Transverse colon (tissue), 4 donors: ENCODE measurements around the gene NDNF.

ENCODE experiments used
- EP300 ChIP-seq: sonication (generic); formaldehyde crosslinking; IDR thresholded peaks from one replicate; pipeline ENCODE4 v1.6.1; 2017; ENCODE audit warnings: antibody characterized with exemption, low read depth
- POLR2A ChIP-seq: fragments of 450-650 bp; IDR thresholded peaks from one replicate; pipeline ENCODE4 v1.6.1; 2016; ENCODE audit warnings: antibody characterized with exemption, mild to moderate bottlenecking, moderate library complexity
- POLR2AphosphoS5 ChIP-seq, 3 donors: sonication (generic); formaldehyde crosslinking; IDR thresholded peaks; one replicate each; pipeline ENCODE4 v1.6.1; 2016; ENCODE audit warnings: antibody characterized with exemption in 3 of 3
- TF ChIP-seq, protein P1 (sequence below), 5 experiments: fragments of 200-600 bp in 3 of 5; fragments of 450-650 bp in 2 of 5; sonication (generic) in 3 of 5; IDR thresholded peaks; 1 replicate in 2 of 5; 2 replicates in 3 of 5; pipeline ENCODE4 v1.5.1; 2016 to 2017; ENCODE audit warnings: antibody characterized with exemption in 5 of 5, inconsistent platforms in 3 of 5, mild to moderate bottlenecking in 2 of 5, moderate library complexity in 1 of 5

DNA sequence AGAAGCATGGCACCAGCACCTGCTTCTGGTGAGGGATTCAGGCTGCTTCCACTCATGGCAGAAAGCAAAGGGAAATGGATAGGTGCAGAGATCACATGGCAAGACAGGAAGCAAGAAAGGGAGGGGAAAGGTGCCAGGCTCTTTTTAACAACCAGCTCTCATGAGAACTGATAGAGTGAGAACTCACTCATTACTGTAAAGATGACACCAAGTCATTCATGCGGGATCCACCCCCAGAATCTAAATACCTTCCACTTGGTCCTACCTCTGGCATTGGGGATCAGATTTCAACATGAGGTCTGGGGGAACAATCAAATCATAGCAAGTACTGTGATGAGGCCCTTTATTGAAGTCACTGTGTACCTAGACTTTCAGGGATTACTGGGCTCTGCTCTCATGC lies 77.8 kb downstream of the NDNF start:
- TF ChIP-seq POLR2A (no peak), EP300 (no peak), POLR2AphosphoS5 (IDR thresholded peaks at IDR 0.05) (no peak)
- TF ChIP-seq, protein P1, sequence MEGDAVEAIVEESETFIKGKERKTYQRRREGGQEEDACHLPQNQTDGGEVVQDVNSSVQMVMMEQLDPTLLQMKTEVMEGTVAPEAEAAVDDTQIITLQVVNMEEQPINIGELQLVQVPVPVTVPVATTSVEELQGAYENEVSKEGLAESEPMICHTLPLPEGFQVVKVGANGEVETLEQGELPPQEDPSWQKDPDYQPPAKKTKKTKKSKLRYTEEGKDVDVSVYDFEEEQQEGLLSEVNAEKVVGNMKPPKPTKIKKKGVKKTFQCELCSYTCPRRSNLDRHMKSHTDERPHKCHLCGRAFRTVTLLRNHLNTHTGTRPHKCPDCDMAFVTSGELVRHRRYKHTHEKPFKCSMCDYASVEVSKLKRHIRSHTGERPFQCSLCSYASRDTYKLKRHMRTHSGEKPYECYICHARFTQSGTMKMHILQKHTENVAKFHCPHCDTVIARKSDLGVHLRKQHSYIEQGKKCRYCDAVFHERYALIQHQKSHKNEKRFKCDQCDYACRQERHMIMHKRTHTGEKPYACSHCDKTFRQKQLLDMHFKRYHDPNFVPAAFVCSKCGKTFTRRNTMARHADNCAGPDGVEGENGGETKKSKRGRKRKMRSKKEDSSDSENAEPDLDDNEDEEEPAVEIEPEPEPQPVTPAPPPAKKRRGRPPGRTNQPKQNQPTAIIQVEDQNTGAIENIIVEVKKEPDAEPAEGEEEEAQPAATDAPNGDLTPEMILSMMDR (IDR thresholded peaks at IDR 0.05), result no peak
